Erythroblast (primary cell): ENCODE data around the gene GDF10.

Experiments used
- GATA1 ChIP-seq: IDR thresholded peaks from 2 replicates; pipeline ENCODE4 v1.6.1; 2011; ENCODE audit warnings: low read depth, mild to moderate bottlenecking, control low read depth, low read length, moderate library complexity
- POLR2A ChIP-seq: IDR thresholded peaks from 2 replicates; pipeline ENCODE4 v1.6.1; 2011; ENCODE audit warnings: mild to moderate bottlenecking, low read length

DNA sequence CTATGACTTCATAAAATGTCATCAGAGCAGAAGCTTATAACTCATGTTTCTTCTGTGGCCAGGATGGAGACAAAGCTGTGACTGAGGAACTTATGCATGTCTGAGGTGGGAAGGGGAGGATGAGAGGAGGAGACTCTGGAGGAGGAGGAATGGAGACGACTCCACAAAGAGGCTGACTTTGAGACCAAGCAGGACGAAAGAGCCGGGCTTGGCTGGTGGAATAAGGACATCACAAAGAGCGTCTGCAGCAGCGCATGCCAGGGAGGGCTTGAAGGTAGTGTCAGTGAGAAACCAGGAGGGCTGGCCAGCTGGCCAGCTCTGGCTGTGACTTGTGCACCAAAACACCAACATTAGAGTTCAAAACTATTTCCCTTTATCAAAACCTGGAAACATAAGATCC is 16.1 kb downstream of the GDF10 start:
- TF ChIP-seq POLR2A (no peak), GATA1 (no peak)
